ENCODE results near the gene ZMPSTE24. TPM values are rescaled to one million over a fixed set of nuclear protein-coding genes. Genes with fewer than 3 reads are reported as not detected.

Gene ZMPSTE24
- total and polyA plus RNA-seq, 10 of the 15 experiments (the other 5 are each of a cell fraction or from before 2014, with no cell fraction given): 21.5 to 84.4 (median 43.6) TPM

Other genes starting within 250 kb of the ZMPSTE24 start
Only the 7 nearest of the 8 such genes appear.
- gene CAP1, start 217.5 kb upstream of the ZMPSTE24 start, total RNA-seq (2014; rRNA removed): 378 and 394 TPM in 2 replicates
- gene CAP1, start 217.5 kb upstream of the ZMPSTE24 start, total RNA-seq (2014; rRNA removed; fragmentation: Illumina TruSeq; extraction: Trizol): 405 and 421 TPM in 2 replicates
- gene CAP1, start 217.5 kb upstream of the ZMPSTE24 start, total RNA-seq (2021): 482 and 491 TPM in 2 replicates
- 360 and 431 TPM in 2 replicates for gene CAP1, start 217.5 kb upstream of the ZMPSTE24 start, polyA plus RNA-seq (2011; rRNA removed)
- 500 and 537 TPM in 2 replicates for gene CAP1, start 217.5 kb upstream of the ZMPSTE24 start, polyA plus RNA-seq (2014; fragmentation: Illumina TruSeq; extraction: Trizol)
- 100 to 1,000 TPM; 413 to 441 TPM for gene CAP1, start 217.5 kb upstream of the ZMPSTE24 start, polyA plus RNA-seq (2014; fragmentation: Nextera tagmentation; extraction: Ambion mirVana)
- gene CAP1, start 217.5 kb upstream of the ZMPSTE24 start, polyA plus RNA-seq (2014; rRNA removed): 367 and 393 TPM in 2 replicates
- gene CAP1, start 217.5 kb upstream of the ZMPSTE24 start, polyA plus RNA-seq (2016; fragmentation: Nextera tagmentation; extraction: Ambion mirVana): 100 to 1,000 TPM; 475 to 481 TPM
- gene PPT1, start 161.0 kb upstream of the ZMPSTE24 start, total RNA-seq (2014; rRNA removed): 67.6 and 70.2 TPM in 2 replicates
- 92.1 and 95.8 TPM in 2 replicates for gene PPT1, start 161.0 kb upstream of the ZMPSTE24 start, total RNA-seq (2014; rRNA removed; fragmentation: Illumina TruSeq; extraction: Trizol)
- 70.7 and 72.8 TPM in 2 replicates for gene PPT1, start 161.0 kb upstream of the ZMPSTE24 start, total RNA-seq (2021)
- 50.4 and 55.0 TPM in 2 replicates for gene PPT1, start 161.0 kb upstream of the ZMPSTE24 start, polyA plus RNA-seq (2011; rRNA removed)
- gene PPT1, start 161.0 kb upstream of the ZMPSTE24 start, polyA plus RNA-seq (2014; fragmentation: Illumina TruSeq; extraction: Trizol): 142 and 175 TPM in 2 replicates
- 100 to 1,000 TPM; 111 to 147 TPM for gene PPT1, start 161.0 kb upstream of the ZMPSTE24 start, polyA plus RNA-seq (2014; fragmentation: Nextera tagmentation; extraction: Ambion mirVana)
- gene PPT1, start 161.0 kb upstream of the ZMPSTE24 start, polyA plus RNA-seq (2014; rRNA removed): 58.1 and 68.0 TPM in 2 replicates
- gene PPT1, start 161.0 kb upstream of the ZMPSTE24 start, polyA plus RNA-seq (2016; fragmentation: Nextera tagmentation; extraction: Ambion mirVana): 100 to 1,000 TPM; 133 to 138 TPM
- gene RLF, start 96.8 kb upstream of the ZMPSTE24 start, total RNA-seq (2014; rRNA removed): 10.3 and 12.1 TPM in 2 replicates
- 18.2 and 18.7 TPM in 2 replicates for gene RLF, start 96.8 kb upstream of the ZMPSTE24 start, total RNA-seq (2014; rRNA removed; fragmentation: Illumina TruSeq; extraction: Trizol)
- gene RLF, start 96.8 kb upstream of the ZMPSTE24 start, total RNA-seq (2021): 12.0 and 12.5 TPM in 2 replicates
- gene RLF, start 96.8 kb upstream of the ZMPSTE24 start, polyA plus RNA-seq (2011; rRNA removed): 19.8 and 30.8 TPM in 2 replicates
- 11.2 and 14.6 TPM in 2 replicates for gene RLF, start 96.8 kb upstream of the ZMPSTE24 start, polyA plus RNA-seq (2014; fragmentation: Illumina TruSeq; extraction: Trizol)
- gene RLF, start 96.8 kb upstream of the ZMPSTE24 start, polyA plus RNA-seq (2014; fragmentation: Nextera tagmentation; extraction: Ambion mirVana): 1 to 10 TPM; 2.0 to 3.6 TPM
- 5.6 and 7.0 TPM in 2 replicates for gene RLF, start 96.8 kb upstream of the ZMPSTE24 start, polyA plus RNA-seq (2014; rRNA removed)
- gene RLF, start 96.8 kb upstream of the ZMPSTE24 start, polyA plus RNA-seq (2016; fragmentation: Nextera tagmentation; extraction: Ambion mirVana): 1 to 10 TPM; 6.7 to 7.0 TPM
- gene TMCO2, start 10.3 kb upstream of the ZMPSTE24 start, total RNA-seq (2014; rRNA removed): not detected in 2 replicates
- not detected in 2 replicates for gene TMCO2, start 10.3 kb upstream of the ZMPSTE24 start, total RNA-seq (2014; rRNA removed; fragmentation: Illumina TruSeq; extraction: Trizol)
- gene TMCO2, start 10.3 kb upstream of the ZMPSTE24 start, total RNA-seq (2021): not detected in 2 replicates
- not detected in 2 replicates for gene TMCO2, start 10.3 kb upstream of the ZMPSTE24 start, polyA plus RNA-seq (2011; rRNA removed)
- not detected in 2 replicates for gene TMCO2, start 10.3 kb upstream of the ZMPSTE24 start, polyA plus RNA-seq (2014; fragmentation: Illumina TruSeq; extraction: Trizol)
- not detected for gene TMCO2, start 10.3 kb upstream of the ZMPSTE24 start, polyA plus RNA-seq (2014; fragmentation: Nextera tagmentation; extraction: Ambion mirVana)
- not detected in 2 replicates for gene TMCO2, start 10.3 kb upstream of the ZMPSTE24 start, polyA plus RNA-seq (2014; rRNA removed)
- not detected for gene TMCO2, start 10.3 kb upstream of the ZMPSTE24 start, polyA plus RNA-seq (2016; fragmentation: Nextera tagmentation; extraction: Ambion mirVana)
- gene COL9A2, start 59.0 kb downstream of the ZMPSTE24 start, total RNA-seq (2014; rRNA removed): 48.0 and 57.6 TPM in 2 replicates
- 20.5 and 20.9 TPM in 2 replicates for gene COL9A2, start 59.0 kb downstream of the ZMPSTE24 start, total RNA-seq (2014; rRNA removed; fragmentation: Illumina TruSeq; extraction: Trizol)
- 48.8 and 51.0 TPM in 2 replicates for gene COL9A2, start 59.0 kb downstream of the ZMPSTE24 start, total RNA-seq (2021)
- 15.9 and 20.5 TPM in 2 replicates for gene COL9A2, start 59.0 kb downstream of the ZMPSTE24 start, polyA plus RNA-seq (2011; rRNA removed)
- 9.5 and 16.1 TPM in 2 replicates for gene COL9A2, start 59.0 kb downstream of the ZMPSTE24 start, polyA plus RNA-seq (2014; fragmentation: Illumina TruSeq; extraction: Trizol)
- 1 to 10 TPM; 3.1 to 4.0 TPM for gene COL9A2, start 59.0 kb downstream of the ZMPSTE24 start, polyA plus RNA-seq (2014; fragmentation: Nextera tagmentation; extraction: Ambion mirVana)
- gene COL9A2, start 59.0 kb downstream of the ZMPSTE24 start, polyA plus RNA-seq (2014; rRNA removed): 62.0 and 63.3 TPM in 2 replicates
- gene COL9A2, start 59.0 kb downstream of the ZMPSTE24 start, polyA plus RNA-seq (2016; fragmentation: Nextera tagmentation; extraction: Ambion mirVana): 10 to 100 TPM; 24.3 to 31.8 TPM
- 103 and 107 TPM in 2 replicates for gene SMAP2, start 115.5 kb downstream of the ZMPSTE24 start, total RNA-seq (2014; rRNA removed)
- 92.9 and 97.1 TPM in 2 replicates for gene SMAP2, start 115.5 kb downstream of the ZMPSTE24 start, total RNA-seq (2014; rRNA removed; fragmentation: Illumina TruSeq; extraction: Trizol)
- 115 and 121 TPM in 2 replicates for gene SMAP2, start 115.5 kb downstream of the ZMPSTE24 start, total RNA-seq (2021)
- 103 and 120 TPM in 2 replicates for gene SMAP2, start 115.5 kb downstream of the ZMPSTE24 start, polyA plus RNA-seq (2011; rRNA removed)
- gene SMAP2, start 115.5 kb downstream of the ZMPSTE24 start, polyA plus RNA-seq (2014; fragmentation: Illumina TruSeq; extraction: Trizol): 177 and 223 TPM in 2 replicates
- gene SMAP2, start 115.5 kb downstream of the ZMPSTE24 start, polyA plus RNA-seq (2014; fragmentation: Nextera tagmentation; extraction: Ambion mirVana): 10 to 100 TPM; 33.4 to 42.4 TPM
- 98.3 and 107 TPM in 2 replicates for gene SMAP2, start 115.5 kb downstream of the ZMPSTE24 start, polyA plus RNA-seq (2014; rRNA removed)
- 100 to 1,000 TPM in 1 of 2 experiments, 10 to 100 TPM in 1; 92.1 to 108 TPM for gene SMAP2, start 115.5 kb downstream of the ZMPSTE24 start, polyA plus RNA-seq (2016; fragmentation: Nextera tagmentation; extraction: Ambion mirVana)
- 3.5 and 4.4 TPM in 2 replicates for gene ZFP69B, start 192.2 kb downstream of the ZMPSTE24 start, total RNA-seq (2014; rRNA removed)
- gene ZFP69B, start 192.2 kb downstream of the ZMPSTE24 start, total RNA-seq (2014; rRNA removed; fragmentation: Illumina TruSeq; extraction: Trizol): 5.7 and 6.6 TPM in 2 replicates
- 4.4 and 4.7 TPM in 2 replicates for gene ZFP69B, start 192.2 kb downstream of the ZMPSTE24 start, total RNA-seq (2021)
- 5.4 and 8.3 TPM in 2 replicates for gene ZFP69B, start 192.2 kb downstream of the ZMPSTE24 start, polyA plus RNA-seq (2011; rRNA removed)
- gene ZFP69B, start 192.2 kb downstream of the ZMPSTE24 start, polyA plus RNA-seq (2014; fragmentation: Illumina TruSeq; extraction: Trizol): 5.4 and 6.1 TPM in 2 replicates
- gene ZFP69B, start 192.2 kb downstream of the ZMPSTE24 start, polyA plus RNA-seq (2014; fragmentation: Nextera tagmentation; extraction: Ambion mirVana): 1 to 10 TPM; 1.3 to 1.4 TPM
- gene ZFP69B, start 192.2 kb downstream of the ZMPSTE24 start, polyA plus RNA-seq (2014; rRNA removed): 2.7 TPM in 2 replicates
- gene ZFP69B, start 192.2 kb downstream of the ZMPSTE24 start, polyA plus RNA-seq (2016; fragmentation: Nextera tagmentation; extraction: Ambion mirVana): 1 to 10 TPM; 3.1 to 3.3 TPM